GM21360 (cell line): ENCODE measurements around the gene CLDN19.
"Not testable (repeated sequence)": the region's sequence is repeated elsewhere in the genome, so short reads cannot be mapped to it uniquely, and the experiment has no call there.

ENCODE experiments used
- ATAC-seq: cut with Tn5 transposase; IDR thresholded peaks from one replicate; pipeline ENCODE4 v1.9.1; 2021; ENCODE audit warnings: mild to moderate bottlenecking, moderate library complexity; ENCODE audit not compliant: unreplicated experiment

CLDN19 gene

GRCh38 chr1:42761567-42761966 is 21.5 kb upstream of the CLDN19 start:
- no peak for ATAC-seq

DNA sequence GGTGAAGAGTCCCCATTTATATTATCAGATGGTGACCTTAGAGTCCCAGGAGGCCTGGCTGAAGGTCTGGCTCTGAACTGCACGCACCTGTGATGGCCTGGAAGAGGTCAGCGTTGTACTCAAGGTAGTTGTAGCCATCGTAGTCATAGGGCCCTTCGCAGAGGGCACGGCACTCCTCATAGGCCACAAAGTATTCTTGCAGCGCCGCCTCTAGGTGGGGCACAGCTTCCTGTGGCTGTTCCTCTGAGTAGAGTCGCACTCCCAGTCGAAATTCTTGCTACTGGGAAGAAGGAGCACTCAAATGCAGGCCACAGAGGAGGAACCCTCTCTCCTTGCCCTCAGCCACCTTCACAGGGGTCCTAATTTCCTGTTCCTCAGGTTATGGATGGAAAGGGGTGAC is 19.1 kb upstream of the CLDN19 start:
- no peak for ATAC-seq

DNA sequence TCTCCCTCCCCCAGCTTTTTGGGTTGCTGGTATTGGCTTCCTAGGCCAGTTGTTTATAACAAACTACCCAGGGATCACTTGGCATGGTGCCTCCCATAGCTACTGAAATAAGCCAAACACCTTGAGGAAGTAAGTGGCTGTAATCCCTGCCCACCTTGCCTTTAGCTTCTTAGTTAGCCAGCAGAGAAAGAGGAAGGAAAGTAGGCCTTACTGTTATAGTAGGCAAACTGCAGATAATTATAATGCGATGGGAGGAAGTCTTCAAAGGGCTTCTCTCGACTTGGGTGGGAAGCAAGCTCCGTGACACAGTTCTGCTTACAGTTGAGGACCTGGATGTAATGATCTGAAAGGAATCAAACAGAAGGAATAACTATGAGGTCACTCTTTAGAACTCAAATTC is 18.6 kb upstream of the CLDN19 start:
- ATAC-seq, result no peak

GRCh38 chr1:42757892-42758275 is 17.8 kb upstream of the CLDN19 start:
- no peak for ATAC-seq

DNA sequence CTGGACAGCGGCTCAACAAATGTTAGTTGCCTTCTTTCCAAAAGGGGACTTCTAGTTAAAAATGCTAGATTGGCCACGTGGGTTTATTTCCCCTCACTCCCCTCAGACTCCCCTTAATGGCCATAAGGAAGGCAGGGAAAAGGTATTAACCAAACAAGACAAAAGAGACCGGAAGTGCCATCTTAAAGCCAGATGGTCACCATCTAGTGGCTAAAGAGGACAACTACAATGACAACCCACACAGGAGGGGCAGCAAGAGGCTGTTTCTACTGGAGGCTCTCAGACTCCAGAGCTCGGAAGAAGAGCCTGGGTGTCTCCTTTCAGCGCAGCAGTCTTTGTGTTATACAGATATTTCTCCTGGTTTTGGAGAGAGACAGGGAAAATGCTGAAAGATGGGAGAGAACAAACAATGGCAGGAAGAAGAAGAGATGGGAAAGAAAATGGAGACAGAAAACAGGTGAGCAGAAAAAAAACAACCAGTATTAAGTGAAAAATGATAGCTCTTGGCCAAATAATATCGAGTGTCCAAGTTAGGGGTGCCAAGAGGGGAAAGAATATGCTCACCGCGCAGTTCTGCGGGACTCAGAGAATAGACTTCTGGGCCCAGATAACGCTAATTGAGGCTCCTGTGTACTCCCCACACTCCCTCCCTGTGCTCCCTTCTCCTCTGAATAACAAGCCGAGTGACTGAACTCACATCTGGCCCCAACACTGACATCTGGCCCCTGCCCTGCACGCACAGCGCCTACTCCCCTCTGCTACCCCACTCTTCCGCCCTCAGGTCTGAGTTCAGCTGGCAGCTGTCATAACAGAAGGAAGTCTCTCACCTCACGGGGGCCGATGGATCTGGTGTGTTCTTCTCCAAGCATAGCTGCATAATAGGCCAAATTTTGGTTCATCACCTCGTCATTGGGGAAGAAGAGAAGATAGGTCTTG is 17.2 kb upstream of the CLDN19 start:
- no peak for ATAC-seq

DNA sequence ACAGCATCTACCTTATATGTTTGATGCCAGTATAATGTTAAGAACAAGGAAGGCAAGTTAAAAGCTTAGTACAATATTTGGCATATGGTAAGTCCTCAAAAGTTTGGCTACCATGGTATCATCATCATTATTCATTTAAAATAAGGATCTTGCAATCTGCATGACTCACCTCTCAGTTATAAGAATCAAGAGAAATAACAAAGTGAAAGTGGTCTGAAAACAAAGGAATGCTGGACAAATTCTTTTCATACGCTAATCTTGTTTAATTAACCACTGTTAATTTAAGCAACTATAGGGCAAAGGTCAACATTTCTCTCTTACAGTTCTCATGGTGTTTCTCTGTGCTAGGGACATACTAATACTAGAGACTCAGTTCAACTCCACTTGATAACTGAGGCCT is 13.0 kb upstream of the CLDN19 start:
- ATAC-seq, result no peak

GRCh38 chr1:42752284-42752683 is 12.2 kb upstream of the CLDN19 start:
- no peak for ATAC-seq

- not testable (repeated sequence) for ATAC-seq
Measured at GRCh38 chr1:42751511-42752070, 11.6 kb upstream of the CLDN19 start.

- no peak for ATAC-seq
Measured at GRCh38 chr1:42750041-42750440, 10.0 kb upstream of the CLDN19 start.

- ATAC-seq, result no peak
Measured at GRCh38 chr1:42748461-42749410, 8.7 kb upstream of the CLDN19 start.

DNA sequence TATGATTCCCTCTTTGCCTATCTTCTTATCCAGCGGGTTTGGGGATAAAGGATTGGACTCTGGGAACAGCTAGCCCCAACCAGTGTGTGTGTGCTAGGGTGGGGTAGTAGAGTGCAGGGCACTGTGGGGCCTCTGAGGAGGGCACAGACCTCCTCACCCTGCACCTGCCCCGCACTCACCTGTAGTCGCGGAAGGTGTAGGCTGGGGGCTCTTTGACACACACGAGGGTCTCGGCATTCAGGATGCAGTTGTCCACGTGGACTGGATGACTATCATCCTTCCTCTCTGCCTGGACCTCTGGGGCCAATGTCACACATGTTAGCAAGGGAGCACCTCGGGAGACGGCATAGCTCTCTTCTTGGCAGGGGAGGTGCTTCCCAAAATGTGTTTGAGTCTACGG is 8.0 kb upstream of the CLDN19 start:
- ATAC-seq, result no peak

GRCh38 chr1:42747125-42747524 is 7.1 kb upstream of the CLDN19 start:
- no peak for ATAC-seq

DNA sequence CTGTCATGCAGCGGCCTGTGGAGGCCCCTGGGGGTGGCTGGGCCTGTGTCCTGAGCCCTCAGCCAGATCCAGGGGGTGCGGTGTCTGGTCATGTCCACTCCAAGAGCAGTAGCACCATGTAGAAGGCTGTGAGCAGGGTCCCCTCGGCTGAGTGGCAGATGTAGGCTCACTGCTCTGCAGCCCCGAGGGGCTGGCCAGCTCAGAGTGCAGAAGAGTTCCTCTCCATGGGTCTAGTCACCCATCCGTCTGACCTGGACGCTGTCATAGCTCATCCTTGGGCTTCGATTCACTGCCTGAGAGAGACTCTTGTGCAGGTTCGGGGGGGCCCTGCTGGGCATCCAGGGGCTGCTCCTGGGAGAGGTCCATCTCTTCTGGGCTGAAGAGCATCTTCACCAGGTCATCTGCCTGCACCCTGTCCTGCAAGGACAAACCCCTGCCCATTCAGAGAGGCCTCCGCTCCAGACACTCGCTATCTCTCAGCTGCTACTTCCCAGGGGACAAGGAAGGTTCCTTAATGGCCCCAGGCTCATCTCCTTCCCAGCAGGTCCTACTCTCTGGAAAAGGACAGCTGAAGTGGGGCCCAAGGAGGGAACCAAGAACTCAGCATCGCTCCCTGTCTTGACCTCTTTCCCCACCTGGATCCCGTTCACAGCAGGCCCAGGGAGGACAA is 6.5 kb upstream of the CLDN19 start:
- no peak for ATAC-seq

- no peak for ATAC-seq
Measured at GRCh38 chr1:42745851-42746250, 5.8 kb upstream of the CLDN19 start.

- no peak for ATAC-seq
Measured at GRCh38 chr1:42744148-42744413, 4.0 kb upstream of the CLDN19 start.

DNA sequence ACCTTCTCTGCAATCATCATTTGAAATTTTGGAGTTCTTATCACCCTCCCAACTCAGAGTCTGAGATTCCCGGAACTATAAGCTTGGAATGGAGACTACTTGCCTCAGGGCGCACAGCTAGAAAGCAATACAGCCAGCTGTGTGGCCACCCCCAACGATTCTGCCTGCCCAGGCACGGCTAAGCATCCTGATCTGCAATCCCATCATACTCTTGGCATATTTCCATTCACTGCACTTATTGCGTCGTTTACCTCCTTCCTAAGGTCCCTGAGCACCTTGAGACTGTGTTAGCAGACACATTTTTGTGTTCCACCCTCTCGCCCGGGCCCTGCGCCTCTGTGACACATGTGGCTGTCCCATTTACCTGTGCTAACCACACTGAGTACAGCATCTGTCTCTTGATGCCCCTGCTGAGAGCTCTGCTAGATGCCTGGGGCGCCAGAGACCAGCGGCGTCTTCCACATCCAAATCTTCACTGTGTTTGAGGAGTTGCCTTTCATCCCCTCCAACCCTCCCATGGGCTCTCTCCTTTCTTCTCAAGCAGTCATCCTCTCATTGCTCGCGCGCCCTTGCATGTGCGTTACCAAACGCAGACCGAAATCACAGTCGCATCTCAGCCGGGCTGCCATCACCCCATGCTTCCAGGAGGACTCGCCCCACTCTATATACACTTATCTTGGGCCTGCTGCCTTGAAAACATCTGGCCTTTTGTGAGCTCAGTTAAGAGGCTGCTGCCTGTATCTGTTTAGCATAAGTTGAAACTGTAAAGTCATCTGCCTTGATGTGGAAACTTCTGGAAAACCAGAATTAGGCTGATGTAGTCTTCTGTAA is 3.5 kb upstream of the CLDN19 start:
- no peak for ATAC-seq

DNA sequence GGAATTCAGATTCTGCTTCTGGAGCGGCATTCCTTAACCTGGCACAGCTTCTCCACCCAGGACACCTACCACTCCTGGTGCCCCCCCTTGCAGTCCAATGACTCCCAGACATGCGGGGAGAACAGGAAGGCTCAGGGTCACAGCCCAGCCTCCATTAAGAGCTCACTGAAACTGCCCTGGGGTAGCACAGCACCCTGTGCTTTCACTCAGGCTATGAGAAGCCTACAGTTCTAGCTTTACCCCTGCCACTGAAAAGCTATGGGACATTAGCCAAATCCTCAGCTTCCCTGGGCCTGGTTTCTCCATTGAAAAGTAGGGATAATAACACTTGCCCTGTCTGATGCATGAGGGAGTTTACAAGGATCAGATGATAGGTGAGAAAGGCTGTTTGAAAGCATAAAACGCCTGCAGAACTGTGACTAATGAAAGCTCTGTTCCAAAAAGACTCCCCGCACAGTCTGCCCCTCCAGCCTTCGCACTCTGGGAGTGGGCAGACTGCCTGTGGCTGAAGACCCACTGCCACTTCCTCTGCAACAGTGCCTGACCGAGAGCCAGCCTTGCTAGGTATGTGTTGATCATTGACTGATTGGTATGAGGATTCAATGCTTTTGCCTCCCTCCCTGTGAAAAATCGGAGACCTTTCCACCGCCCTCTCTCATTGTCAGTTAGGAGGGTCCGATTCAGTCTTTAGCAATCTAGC is 2.7 kb upstream of the CLDN19 start:
- no peak for ATAC-seq

- no peak for ATAC-seq
Measured at GRCh38 chr1:42742141-42742540, 2.1 kb upstream of the CLDN19 start.

- ATAC-seq, result no peak
Measured at GRCh38 chr1:42741706-42742105, 1.7 kb upstream of the CLDN19 start.
